HG03378 (cell line): Measurements from ENCODE around the gene TMC2.
"Not testable (repeated sequence)": the region's sequence is repeated elsewhere in the genome, so short reads cannot be mapped to it uniquely, and the experiment has no call there.

Experiments
- ATAC-seq: cut with Tn5 transposase; IDR thresholded peaks from one replicate; pipeline ENCODE4 v1.9.1; 2021; ENCODE audit warnings: mild to moderate bottlenecking, moderate library complexity; ENCODE audit not compliant: unreplicated experiment

TMC2 gene

DNA sequence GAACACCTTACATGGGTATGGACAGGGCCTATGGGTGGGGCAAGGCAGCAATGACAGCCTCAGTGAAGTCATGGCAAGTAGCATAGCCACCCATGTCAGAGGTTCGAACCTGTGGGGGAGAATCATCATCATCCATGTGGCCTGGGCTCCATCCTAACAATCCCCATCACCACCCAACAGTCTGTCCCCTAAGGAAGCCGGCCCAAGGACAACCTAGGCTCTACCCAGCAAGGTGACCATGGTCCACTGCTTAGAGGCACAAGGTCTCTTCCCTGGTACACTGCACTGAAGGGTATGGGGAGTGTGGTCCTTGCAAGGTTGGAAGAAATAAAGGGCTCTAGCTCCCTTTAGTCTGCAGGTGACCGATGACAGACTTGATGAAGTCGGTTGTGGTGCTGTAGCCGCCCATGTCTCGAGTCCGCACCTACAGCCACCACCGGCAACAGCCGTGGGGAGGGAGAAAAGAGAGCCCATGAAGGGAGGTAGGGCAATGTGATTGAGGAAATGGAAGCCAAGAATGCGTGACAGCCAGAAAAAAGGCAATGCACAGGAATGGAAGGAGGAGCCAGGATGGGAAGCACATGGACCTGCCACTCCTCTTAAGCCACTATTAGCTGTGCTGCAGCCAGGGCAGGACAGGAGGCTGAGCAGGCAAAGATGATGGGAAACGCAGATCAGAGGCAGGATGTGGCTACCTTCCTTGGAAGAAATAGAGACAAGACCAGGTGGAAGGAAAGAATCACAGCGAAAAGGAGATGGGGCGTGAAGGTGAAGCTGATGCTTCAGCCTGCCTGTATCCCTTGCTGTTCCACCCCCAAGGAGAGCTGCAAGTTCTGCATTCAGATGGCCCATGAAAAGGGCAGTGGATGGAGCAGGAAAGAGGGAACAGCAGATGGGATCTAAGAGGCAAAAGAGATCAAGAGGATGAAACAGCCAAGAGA is 122.3 kb downstream of the TMC2 start:
- no peak for ATAC-seq

DNA sequence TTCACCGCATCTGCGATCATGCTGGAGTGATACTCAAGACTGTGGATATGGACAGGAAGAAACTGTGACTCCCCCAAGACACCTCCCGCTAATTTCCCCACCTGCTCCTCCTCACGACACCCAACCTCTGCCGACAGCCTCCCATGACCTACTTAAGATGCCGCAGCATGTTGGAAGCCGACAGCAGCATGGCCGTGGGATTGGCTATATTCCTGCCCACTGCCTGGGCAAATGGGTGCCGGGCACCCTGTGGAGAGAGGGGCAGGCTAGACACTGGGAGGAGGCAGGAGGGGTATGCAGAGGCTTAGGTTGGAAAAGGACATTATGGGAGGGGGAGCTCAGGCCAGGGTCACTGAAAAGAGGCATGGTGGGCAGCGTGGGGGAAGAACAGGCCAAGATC is 123.2 kb downstream of the TMC2 start:
- no peak for ATAC-seq

DNA sequence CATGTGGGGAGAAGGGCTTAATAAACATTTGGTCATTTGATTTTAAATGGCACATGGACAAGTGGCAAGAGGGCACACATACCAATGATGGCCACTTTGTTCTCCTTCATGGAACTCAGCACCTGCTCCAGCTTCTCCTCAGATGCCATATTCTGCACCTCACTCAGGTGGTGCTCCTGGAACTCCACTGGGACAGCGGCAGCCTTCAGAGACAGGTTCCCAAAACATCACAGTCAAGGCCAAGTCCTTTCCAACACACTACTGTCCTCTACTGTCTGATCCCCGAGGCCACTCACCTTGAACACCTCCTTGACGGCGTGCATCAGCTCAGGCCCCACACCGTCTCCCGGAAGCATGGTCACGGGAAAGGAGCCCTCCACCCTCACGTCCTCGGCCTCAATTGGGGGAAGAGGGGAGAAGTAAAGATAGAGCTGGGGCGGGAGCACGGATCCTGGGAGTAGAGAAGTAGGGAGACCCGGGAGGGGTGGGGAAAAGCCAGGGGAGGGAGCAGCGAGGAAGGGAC is 127.1 kb downstream of the TMC2 start:
- ATAC-seq = no peak

DNA sequence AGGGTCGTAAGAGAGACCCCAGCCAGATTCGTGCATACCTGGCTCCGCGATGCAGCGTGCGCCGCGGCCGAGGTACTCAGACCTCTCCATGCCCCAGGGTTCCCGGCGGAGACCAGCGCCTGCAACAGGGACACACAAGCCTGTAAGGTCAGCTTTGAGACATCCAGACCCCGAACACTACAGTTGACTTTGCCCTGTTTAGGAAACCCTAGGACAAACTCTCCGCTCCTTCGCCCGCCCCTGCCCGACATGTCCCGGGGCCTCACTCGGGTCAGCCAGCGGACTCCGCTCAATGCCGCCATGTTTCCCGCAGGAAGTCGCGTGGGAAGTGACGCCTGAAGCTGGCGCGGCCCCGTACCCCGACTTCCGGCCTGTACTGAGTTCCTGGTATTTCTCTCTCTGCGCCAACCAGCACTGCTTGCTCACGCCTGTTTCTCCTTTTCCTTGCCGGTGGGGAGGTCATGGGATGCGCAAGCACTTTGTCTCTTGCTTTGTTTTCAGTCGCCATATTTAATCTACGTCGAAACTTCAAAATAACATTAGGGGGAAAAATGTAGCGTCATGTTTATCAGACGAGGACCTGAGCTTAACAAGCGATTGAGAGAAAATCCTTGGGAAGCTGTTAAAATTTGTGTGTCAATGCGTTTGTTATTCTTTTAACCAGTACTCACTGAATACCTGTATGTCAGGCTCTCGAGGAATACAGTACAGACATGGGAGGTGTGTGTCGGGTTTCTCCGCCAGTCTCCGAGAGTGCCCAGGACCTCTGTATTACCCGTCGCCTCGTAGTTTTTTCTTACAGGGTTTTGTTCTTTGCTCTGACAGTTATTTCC is 127.7 kb downstream of the TMC2 start, which contains the start of gene IDH3B:
Gene IDH3B, minus strand, starts transcription at position 330 of the 833 bp plus-strand sequence. Its CDS starts 28 bp downstream, at position 302.
- ATAC-seq = peak; percentile 75

DNA sequence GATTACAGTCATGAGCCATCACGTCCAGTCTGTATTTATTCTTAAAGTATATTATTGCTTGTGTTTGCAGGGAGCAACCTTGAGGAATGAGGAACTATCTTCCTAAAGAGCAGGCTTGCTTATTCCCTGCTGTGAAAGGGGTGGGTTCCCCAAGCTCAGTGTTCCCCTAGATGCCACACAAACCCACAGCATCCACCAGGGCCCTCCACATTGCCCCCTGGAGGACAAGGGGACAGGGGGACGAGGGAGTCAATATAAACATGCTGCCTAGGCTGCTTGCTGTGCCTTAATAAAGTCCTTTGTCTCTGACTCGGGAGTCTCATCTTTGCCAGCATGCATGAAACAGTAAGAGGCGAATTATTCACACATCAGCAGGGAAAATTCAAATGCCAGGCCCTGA is 135.6 kb downstream of the TMC2 start:
- ATAC-seq = no peak

DNA sequence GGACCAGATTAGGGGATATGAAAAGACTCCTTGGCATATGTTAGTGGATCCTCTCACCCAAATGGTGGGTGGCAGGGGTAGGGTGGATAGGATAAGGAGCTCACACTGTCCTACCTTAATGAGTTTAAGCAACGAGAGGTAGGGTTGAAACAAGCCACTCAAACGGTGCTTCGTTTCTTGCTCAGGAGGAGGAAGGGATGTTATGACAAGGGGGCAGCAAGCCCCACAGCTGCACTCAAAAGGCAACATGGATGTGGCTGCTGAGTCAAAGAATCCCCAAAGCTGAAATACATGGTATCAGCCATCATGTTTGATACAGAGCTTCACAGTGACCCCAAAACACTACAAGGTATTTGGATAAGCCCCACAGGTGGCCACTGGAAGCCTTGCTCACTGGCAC is 136.1 kb downstream of the TMC2 start:
- no peak for ATAC-seq

DNA sequence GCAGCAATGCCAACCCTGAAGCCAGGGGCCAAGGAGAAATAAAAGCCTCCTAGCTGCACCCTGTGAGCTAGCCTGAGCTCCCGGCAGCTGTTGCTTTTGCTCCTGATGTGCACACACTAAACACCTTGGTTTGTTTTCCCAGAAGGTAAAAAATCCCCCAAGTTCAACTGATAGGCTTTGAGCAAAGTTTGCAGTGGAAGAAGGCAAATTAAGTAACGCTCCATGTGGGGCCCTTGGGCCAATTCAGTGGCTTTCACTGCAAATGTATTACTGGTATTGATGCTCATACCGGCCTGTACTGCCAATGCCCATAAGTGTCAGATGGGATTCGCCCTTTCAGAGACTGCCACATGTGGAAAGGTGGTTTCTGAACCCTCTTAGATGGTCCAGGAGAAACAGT is 137.1 kb downstream of the TMC2 start:
- ATAC-seq = no peak

DNA sequence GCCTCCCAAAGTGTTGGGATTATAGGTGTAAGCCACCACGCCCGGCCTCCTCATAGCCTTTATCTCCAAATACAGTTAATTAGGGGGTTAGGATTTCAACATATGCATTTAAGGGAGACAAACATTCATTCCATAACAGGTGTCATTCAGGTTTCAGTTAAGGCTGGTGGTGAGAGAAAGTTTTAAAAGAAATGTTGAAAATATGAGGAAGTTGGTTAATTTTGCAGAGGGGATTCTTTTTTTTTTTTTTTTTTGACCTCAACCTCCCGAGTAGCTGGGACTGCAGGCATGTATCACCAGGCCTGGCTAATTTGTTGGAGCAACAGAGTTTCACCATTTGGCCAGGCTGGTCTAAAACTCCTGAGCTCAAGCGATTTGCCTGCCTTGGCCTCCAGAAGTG is 143.7 kb downstream of the TMC2 start:
- no peak for ATAC-seq

DNA sequence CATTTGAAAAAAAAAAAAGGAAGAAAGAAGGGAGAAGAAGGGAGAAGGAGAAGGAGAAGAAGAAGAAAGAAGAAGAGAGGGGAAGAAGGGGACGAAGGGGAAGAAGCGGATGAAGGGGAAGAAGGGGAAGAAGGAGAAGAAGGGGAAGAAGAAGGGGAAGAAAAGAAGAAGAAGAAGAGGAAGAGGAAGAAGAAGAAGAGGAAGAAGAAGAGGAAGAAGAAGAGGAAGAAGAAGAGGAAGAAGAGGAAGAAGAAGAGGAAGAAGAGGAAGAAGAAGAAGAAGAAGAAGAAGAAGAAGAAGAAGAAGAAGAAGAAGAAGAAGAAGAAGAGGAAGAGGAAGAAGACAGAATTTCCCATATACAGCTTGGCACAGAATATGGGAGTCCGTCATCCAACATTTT is 145.7 kb downstream of the TMC2 start:
- ATAC-seq = not testable (repeated sequence)

DNA sequence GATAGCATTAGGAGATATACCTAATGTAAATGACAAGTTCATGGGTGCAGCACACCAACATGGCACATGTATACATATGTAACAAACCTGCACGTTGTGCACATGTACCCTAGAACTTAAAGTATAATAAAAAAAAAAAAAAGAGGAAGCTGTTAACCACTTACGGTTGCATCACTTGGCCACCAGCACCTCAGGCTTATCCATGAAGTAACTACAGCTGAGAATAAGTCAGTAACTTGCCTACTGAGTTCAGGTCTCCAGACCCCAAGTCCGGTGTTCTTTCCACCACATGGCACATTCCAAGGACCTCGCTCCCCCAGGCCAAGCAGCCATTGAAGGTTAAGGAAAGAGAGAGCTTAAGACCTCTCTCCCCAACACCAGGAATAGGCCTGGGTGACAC is 148.4 kb downstream of the TMC2 start:
- ATAC-seq = not testable (repeated sequence)

DNA sequence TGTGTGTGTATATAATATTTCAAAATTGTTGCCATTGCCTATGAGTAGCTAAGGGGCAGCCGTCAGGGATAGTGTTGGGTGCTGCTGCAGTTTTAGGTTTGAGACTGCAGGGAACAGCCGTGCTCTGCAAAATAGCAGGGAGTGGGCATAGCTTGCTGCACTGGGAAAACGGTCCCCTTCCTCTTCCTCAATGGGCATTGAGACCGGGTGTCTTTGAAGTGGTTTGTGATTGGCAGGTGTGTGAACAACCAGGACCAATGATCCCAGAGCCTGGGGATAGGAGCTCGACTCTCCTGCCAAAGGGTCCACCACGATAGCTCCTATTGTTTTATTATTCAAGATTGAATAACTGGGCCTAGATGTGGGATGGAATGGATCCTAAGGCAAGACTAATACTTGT is 151.1 kb downstream of the TMC2 start:
- no peak for ATAC-seq

DNA sequence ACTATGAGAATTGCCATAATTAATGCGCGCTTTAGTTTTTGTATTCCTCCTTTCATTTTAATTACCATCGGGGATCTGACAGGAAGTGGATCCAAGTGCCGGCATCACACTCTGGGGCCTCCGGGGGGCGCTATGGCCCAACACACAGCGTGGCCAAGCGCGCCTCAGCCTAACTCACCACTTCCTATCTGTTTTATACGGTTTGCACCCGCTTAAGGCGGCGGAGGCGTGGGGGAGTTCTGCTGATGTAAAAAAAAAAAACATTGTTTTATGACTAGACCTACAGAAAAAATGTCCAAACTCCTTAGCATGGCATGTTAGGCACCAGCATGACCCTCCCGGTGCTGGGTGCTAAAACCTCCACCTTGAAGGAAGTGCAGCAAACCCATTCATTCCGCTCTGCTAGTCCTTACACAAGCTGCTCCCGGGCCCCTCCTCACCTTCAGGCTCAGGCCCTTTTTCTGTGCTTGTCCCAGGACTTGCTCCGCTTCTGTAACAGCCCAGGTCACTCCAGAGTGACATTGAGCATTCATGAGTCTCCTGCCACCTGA is 151.7 kb downstream of the TMC2 start:
- no peak for ATAC-seq

DNA sequence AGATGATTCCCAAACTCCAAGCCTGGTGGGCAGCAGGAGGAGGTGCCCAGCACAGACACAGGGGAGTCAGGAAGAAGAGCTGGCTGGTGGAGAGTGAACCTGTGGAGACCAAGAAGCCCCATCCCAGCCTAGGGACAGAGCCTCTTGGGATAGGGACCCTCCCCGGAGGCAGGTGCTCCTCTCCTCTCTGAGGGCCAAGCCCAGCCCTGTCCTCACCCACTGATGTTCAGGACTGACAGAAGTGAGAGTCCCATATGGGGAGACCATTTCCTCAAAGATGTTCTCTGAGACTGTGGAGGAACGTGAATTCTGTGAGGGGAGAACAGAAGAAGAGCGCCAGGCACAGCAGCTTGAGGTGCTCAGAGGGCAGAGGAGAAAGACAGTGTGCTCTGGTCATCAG is 153.8 kb downstream of the TMC2 start:
- ATAC-seq = no peak

DNA sequence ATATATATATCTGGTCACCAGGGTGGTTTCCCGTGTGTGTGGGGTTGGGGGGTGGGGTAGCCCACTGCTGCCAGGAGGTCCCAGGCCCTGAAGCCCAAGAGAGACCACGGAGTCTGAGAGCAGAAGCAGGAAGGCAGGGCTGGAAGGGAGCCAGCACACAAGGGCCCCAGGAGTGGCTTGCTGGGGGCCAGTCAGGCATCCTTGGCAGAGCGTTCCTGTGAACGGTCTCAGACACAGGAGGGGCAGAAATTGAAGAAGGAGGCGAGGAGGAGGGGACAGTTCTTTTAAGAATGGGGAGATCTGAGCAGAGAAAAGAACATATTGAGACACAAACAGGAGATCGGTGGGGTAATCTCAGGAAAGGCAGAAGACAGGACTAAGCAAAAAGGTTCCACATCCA is 154.3 kb downstream of the TMC2 start:
- ATAC-seq = no peak

DNA sequence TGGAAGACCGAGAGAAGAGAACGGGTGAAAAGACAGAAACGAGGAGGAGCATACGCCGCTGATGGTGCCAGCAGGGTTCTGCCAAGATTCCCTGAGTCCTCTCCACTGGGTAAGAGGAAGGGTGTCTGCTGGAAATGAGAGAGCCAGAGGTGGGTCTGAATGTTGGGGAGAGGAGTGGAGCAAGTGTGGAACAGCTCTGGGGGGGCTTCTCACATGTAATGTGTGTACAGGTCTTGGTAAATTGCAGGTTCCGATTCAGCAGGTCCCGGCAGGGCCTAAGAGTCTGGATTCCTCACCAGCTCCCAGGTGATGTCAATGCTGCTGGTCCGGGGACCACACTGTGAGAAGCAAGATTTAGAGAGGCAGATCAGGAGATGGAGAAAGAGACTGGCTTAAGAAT is 154.8 kb downstream of the TMC2 start:
- ATAC-seq = no peak
